Dendritic cell treated with granulocyte-macrophage colony-stimulating factor and Interleukin-4, amounts not matched to agents 40 ng/mL and 50 ng/mL, for 4 days (primary cell): ENCODE measurements around the gene DHRS7.

ENCODE experiments used
- H3K27ac Mint-ChIP-seq: one replicate; pipeline ENCODE4 v1.8.0; 2022; ENCODE audit warnings: mild to moderate bottlenecking, mixed read lengths
- H3K27me3 Mint-ChIP-seq: one replicate; pipeline ENCODE4 v1.8.0; 2022; ENCODE audit warnings: mild to moderate bottlenecking, mixed read lengths
- H3K36me3 Mint-ChIP-seq: one replicate; pipeline ENCODE4 v1.8.0; 2022; ENCODE audit warnings: low read depth, mixed read lengths
- H3K4me1 Mint-ChIP-seq: one replicate; pipeline ENCODE4 v1.8.0; 2022; ENCODE audit warnings: low read depth, mixed read lengths
- H3K4me3 Mint-ChIP-seq: one replicate; pipeline ENCODE4 v1.8.0; 2022; ENCODE audit warnings: mild to moderate bottlenecking, moderate library complexity, mixed read lengths
- H3K9me3 Mint-ChIP-seq: one replicate; pipeline ENCODE4 v1.8.0; 2022; ENCODE audit warnings: mixed read lengths
- intact Hi-C: fragments of 100-400 bp; cut with micrococcal nuclease; formaldehyde crosslinking; loops from one replicate; pipeline ENCODE4 v1.15.0; 2022

DHRS7 gene

DNA sequence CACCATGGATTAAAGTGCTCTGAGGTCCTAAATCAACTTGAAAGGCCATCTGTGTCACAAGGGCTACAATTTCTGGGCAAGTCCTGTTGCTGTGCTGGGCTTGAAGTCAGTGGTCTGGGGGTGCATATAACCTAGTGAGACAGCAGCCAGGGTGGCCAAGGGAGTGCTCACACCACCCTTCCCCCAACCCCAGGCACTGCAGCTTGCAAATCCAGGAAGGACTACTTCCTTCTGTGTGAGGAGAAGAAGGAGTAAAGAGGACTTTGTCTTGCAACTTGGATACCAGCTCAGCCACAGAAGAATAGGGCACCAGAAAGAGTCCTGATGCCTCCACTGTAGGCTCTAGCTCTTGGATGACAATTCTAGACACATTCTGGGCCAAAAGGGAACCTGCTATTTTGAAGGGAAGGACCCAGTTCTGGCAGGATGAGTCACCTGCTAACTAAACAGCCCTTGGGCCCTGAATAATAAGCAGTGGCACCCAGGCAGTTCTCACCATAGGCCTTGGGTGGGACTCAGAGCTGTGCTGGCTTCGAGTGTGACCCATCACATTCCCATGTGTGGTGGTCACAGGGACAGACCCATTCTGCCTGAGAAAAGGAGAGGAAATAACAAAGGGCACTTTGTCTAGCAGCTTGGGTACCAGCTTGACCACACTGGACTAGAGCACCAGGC is 32.6 kb upstream of the DHRS7 start:
- Mint-ChIP-seq H3K4me1 (peaks cover 17% of the 10 kb centered on the region), H3K36me3 (no peaks in the 10 kb centered on the region), H3K27ac (no peak overlapping the region), H3K4me3 (no peak overlapping the region), H3K27me3 (no peaks in the 10 kb centered on the region), H3K9me3 (peaks cover 15% of the 10 kb centered on the region)
- intact Hi-C loops, result no loop called here

DNA sequence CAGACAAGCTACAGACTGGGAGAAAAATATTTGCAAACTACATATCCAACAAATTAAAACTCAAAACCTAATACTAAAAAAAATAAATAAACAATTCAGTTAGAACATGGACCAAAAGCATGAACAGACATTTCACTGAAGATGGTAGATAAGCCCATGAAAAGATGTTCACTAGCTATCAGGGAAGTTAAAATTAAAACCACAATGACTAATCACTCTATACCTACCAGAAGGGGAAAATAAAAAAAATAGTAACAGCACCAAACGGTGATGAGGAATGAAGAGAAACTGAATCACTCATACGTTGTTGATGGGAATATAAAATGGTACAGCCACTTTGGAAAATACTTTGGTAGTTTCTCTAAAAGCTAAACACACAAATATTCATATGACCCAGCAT is 31.1 kb upstream of the DHRS7 start:
- H3K36me3 Mint-ChIP-seq, result no peaks in the 10 kb centered on the region
- H3K27me3 Mint-ChIP-seq, result no peaks in the 10 kb centered on the region
- H3K4me1 Mint-ChIP-seq, result peaks cover 17% of the 10 kb centered on the region
- intact Hi-C loops, result no loop called here
- H3K27ac Mint-ChIP-seq, result no peak overlapping the region
- H3K4me3 Mint-ChIP-seq, result no peak overlapping the region
- H3K9me3 Mint-ChIP-seq, result peaks cover 15% of the 10 kb centered on the region

DNA sequence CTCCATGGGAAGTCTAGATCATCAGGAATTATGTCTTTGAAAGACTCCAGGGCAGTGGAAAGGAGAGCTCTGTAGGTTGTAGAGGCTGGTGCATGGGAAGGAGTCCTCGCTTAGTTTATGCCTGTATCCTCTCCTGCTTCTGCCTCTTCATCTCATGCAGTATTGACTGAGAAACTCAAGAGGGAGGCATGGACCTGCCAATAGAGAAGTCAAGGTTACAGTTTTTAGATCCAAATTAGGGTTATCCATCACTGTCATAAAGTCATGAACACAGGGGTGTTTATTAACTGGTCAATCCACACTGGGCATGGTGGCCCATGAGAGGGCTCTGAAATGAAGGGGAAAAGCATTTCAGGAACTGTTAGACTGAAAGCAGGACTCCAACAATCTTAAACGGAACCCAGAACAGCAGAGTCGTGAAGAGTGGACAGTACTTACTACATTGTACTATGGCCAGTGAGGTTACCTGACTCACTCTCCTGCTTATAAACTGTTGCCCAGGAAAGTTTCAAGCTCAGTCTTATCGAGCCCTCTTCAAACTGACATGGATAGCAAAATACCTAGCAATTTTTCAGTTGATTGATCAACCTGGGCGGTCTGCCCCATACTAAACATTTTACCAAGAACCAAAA is 30.1 kb upstream of the DHRS7 start:
- peaks cover 17% of the 10 kb centered on the region for H3K4me1 Mint-ChIP-seq
- intact Hi-C loops, result no loop called here
- H3K9me3 Mint-ChIP-seq, result peaks cover 14% of the 10 kb centered on the region
- no peaks in the 10 kb centered on the region for H3K36me3 Mint-ChIP-seq
- no peak overlapping the region for H3K4me3 Mint-ChIP-seq
- H3K27ac Mint-ChIP-seq, result no peak overlapping the region
- no peaks in the 10 kb centered on the region for H3K27me3 Mint-ChIP-seq

DNA sequence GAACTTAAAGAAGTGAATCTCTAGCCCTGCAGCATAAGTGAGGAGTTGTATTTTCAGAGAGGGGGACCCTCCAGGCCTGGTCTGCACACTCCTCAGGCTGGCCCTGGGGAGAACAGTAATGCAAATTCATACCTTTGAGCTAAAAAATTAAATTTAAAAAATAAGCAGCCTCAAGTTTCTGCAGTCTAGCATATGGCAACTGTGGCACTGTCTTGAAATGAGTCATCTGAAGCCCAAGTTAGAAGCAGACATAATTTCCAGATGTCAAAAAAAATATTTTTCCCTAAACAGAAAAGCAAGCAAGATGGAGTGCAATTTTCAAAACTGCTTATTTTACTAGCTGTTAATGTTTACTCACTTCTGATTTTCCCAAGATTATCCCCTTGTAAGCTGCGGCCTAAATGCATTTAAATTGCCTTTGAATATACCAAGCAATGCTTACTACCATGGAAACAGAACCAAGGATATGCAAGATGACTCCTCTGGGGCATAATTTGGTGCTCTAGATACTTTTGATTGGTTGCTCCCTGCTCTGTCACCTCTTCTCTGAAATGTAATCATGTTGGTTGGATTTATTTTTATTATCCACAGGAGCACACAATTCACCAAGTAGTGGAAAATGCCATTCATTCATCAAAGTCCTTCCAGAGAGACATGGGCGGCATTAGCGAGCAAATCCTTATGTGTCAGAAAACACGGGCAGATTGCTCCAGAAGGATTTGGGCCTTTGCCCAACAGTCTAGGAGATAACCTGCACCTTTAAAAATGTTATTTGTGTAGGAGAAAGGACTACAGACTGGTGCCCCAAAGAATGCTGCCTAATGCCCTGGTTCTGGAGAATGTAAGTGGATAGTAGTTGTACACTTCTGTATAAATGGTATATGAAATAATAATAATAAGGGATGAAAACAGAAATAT is 25.0 kb upstream of the DHRS7 start:
- H3K27ac Mint-ChIP-seq, result no peak overlapping the region
- intact Hi-C loops, result no loop called here
- H3K27me3 Mint-ChIP-seq, result no peaks in the 10 kb centered on the region
- H3K4me1 Mint-ChIP-seq, result peaks cover 5% of the 10 kb centered on the region
- H3K36me3 Mint-ChIP-seq, result no peaks in the 10 kb centered on the region
- H3K9me3 Mint-ChIP-seq, result no peaks in the 10 kb centered on the region
- H3K4me3 Mint-ChIP-seq, result no peak overlapping the region

DNA sequence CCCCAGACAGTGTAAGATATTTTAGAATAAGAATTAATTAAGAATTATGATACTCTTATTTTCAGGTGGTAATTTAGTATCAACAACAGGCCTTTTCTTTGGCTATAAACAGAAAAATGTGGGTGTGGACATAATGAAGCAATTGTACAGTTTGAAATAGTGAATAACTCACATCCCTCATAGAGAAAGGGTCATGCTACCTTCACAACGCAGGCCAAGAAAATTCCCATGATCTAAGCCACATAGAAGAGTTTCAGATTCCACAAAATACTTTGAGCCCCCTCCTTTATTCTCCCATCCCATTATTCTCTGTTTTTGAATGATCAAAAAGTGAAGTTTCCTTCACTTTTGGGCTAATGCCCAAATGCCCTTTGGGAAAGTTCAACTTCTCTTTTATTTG is 23.5 kb upstream of the DHRS7 start:
- no peaks in the 10 kb centered on the region for H3K27me3 Mint-ChIP-seq
- peaks cover 5% of the 10 kb centered on the region for H3K4me1 Mint-ChIP-seq
- no peaks in the 10 kb centered on the region for H3K36me3 Mint-ChIP-seq
- H3K9me3 Mint-ChIP-seq, result no peaks in the 10 kb centered on the region
- intact Hi-C loops, result no loop called here
- no peak overlapping the region for H3K4me3 Mint-ChIP-seq
- no peak overlapping the region for H3K27ac Mint-ChIP-seq

DNA sequence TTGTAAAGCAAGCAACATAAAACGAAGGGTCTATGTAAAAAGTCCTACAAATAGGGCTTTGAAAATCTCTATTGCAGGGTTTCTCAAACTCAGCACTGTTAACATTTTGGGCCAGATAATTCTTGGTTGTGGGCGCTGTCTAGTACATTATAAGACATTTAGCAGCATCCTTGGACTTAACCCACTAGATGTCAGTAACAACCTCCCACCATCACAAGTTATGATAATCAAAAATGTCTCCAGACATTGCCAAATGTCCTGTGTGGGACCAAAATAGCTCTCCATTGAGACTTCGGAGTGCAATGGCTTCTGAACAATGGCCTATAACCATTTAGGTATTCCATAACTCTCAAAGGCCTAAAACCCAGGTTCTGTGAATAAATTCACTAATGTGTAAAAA is 22.9 kb upstream of the DHRS7 start:
- Mint-ChIP-seq H3K4me1 (peaks cover 7% of the 10 kb centered on the region), H3K36me3 (no peaks in the 10 kb centered on the region), H3K4me3 (no peak overlapping the region), H3K27ac (no peak overlapping the region), H3K27me3 (no peaks in the 10 kb centered on the region), H3K9me3 (no peaks in the 10 kb centered on the region)
- intact Hi-C loops, result no loop called here

DNA sequence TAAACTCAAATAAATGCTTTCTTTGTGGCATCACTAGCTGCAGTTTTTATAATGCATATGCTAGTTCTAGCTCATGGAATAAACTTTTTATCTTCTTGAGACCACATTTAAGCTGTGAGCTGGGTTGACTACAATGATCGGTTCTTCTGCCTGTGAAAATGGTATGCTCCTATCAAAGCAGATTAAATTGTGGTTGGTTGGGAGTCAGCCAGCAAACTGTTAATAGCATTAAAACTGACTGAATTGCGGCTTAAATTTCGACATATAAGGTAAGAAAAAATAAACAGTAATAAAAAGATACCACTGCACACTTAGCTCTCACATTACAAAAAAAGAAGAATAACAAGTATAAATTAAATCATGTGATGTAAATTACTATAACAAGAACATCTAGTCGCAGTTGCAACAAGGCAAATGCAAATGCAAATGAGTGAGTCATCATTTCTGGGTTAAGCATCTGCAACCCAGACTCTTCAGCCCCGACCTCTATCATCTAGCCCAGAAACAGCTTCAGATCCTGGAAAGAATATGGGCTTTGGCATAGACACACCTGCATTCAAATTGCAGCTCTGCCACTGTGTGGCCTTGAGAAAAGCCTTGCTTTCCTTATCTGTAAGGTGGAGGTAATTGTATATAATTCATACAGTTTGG is 19.8 kb upstream of the DHRS7 start:
- H3K4me1 Mint-ChIP-seq, result peaks cover 11% of the 10 kb centered on the region
- no peaks in the 10 kb centered on the region for H3K9me3 Mint-ChIP-seq
- no peaks in the 10 kb centered on the region for H3K36me3 Mint-ChIP-seq
- no peak overlapping the region for H3K27ac Mint-ChIP-seq
- no peaks in the 10 kb centered on the region for H3K27me3 Mint-ChIP-seq
- intact Hi-C loops, result loop anchor here (1.0 kb wide), 2 partner anchors 121 to 220 kb away; no protein-coding TSS in a partner anchor
- no peak overlapping the region for H3K4me3 Mint-ChIP-seq

DNA sequence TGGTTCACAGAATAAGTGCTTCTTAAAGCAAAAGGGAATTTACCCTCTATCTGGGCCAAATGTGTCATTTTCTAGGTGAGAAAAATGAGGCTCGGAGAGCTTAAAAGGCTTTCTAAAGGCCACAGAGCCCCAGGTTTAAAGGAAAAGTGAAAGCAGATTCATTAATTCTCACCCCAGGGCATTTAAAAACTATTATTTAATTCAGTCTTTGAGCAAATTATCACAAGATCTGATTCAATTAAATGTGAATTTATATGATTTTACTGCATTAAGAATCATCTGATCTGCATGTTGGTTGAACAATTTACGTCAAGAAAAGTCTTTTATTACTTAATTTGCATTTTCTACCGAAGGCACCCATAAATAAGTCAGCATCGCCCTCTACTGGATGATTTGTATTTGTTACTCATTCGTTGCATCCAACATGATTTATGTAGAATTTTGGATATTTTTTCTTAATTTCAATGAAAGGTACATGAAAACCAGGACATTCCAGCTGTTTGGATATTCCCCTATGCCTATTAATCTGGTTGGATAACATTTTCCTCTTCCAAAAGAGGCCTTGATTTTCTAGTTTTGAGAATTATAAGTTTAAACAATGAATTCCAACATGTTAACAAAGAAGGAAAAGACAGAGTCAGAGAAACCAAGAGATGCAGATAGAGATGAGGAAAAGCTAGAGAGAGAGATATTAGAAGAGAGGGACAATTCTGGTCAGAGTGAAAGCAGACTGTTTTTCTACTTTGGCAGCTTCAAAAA is 19.1 kb upstream of the DHRS7 start:
- Mint-ChIP-seq H3K4me1 (peaks cover 6% of the 10 kb centered on the region), H3K4me3 (peak overlapping the region; percentile 44), H3K36me3 (no peaks in the 10 kb centered on the region), H3K27me3 (no peaks in the 10 kb centered on the region), H3K27ac (no peak overlapping the region), H3K9me3 (no peaks in the 10 kb centered on the region)
- intact Hi-C loops, result loop anchor here (1.0 kb wide), 2 partner anchors 120 to 219 kb away; no protein-coding TSS in a partner anchor

DNA sequence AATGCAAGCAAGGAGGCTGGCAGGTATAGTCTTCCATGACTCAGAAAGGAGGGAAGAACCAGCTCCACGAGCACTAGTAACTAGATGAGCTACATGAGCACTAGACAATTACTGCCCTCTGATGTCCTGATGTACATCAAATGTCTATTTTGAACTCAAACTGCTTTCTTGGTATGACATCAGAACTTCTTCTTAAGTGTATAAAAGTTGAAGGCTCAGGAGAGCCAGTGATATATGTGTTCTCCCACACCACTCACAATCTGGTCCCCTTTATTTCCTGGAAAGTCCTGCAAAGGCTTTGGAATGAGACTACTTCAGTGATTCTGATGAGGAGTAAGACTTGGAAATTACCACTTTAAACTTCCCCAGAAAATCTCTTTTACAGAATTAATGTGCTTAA is 18.5 kb upstream of the DHRS7 start:
- Mint-ChIP-seq H3K4me3 (peak overlapping the region; percentile 44), H3K9me3 (no peaks in the 10 kb centered on the region), H3K36me3 (no peaks in the 10 kb centered on the region), H3K4me1 (peaks cover 6% of the 10 kb centered on the region), H3K27ac (no peak overlapping the region), H3K27me3 (no peaks in the 10 kb centered on the region)
- intact Hi-C loops, result loop anchor here (1.0 kb wide), 2 partner anchors 119 to 218 kb away; no protein-coding TSS in a partner anchor

DNA sequence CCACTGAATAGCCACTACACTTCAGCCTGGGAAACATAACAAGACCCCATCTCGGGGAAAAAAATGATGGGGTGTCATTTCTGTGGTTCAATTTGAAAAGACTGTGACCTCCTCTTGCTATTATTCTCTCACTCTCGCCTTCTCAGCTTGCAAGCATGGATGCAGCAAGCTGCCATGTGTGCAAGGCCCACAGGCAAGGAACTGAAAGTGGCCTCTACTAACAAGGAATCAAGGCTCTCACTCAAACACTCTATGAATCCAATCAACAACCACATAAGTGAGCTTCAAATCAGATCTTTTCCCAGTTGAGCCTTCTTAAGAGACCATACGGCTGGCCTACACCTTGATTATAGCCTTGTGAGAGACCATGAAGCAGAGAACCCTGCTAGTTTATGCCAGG is 17.9 kb upstream of the DHRS7 start:
- intact Hi-C loops, result no loop called here

DNA sequence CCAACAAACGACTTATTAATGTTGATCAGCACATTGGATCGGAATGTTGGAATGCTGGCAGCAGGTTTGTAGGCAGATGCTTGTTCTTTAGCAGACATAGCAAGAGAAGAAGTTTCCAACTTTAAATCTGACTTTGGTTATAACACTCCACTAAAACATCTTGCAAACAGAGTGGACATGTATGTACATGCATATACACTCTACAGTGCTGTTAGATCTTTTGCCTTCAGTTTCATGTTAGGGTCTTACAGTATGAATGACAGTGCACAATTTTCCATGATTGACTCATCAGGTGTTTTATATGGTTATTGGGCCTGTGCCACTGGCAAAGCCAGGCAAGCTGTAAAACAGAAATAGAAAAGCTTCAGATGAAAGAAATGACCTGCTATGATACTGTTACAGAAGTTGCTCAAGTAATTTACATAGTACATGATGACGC is 14.3 kb upstream of the DHRS7 start:
- Mint-ChIP-seq H3K9me3 (no peaks in the 10 kb centered on the region), H3K27me3 (no peaks in the 10 kb centered on the region), H3K27ac (no peak overlapping the region), H3K4me3 (no peak overlapping the region), H3K36me3 (no peaks in the 10 kb centered on the region), H3K4me1 (peaks cover 18% of the 10 kb centered on the region)
- intact Hi-C loops, result no loop called here

More for the DNA sequence above, 17.9 kb upstream of the DHRS7 start:
- no peak overlapping the region for H3K27ac Mint-ChIP-seq
- H3K4me3 Mint-ChIP-seq, result no peak overlapping the region
- H3K4me1 Mint-ChIP-seq, result peaks cover 6% of the 10 kb centered on the region
- H3K27me3 Mint-ChIP-seq, result no peaks in the 10 kb centered on the region
- no peaks in the 10 kb centered on the region for H3K9me3 Mint-ChIP-seq
- H3K36me3 Mint-ChIP-seq, result no peaks in the 10 kb centered on the region

DNA sequence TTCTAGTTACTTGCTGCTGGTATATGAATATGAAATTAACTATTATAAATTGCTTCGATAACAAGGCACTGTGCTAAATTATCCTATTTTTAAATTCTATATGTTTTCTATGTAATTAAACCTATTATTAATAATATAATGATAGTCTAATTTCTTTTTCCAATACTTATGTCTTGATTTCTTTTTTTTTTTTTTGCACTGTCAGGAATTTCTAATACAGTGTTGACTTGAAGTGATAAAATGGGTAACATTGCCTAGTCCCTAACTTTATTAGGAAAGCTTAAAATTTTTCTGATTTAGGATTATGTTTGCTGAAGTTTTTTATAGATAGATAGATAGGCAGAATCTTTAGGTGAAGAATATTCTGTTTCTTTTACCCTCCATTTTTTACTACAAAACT is 13.6 kb upstream of the DHRS7 start:
- Mint-ChIP-seq H3K4me3 (no peak overlapping the region), H3K4me1 (peaks cover 22% of the 10 kb centered on the region), H3K27me3 (no peaks in the 10 kb centered on the region), H3K36me3 (no peaks in the 10 kb centered on the region), H3K27ac (no peak overlapping the region), H3K9me3 (no peaks in the 10 kb centered on the region)
- intact Hi-C loops, result no loop called here

DNA sequence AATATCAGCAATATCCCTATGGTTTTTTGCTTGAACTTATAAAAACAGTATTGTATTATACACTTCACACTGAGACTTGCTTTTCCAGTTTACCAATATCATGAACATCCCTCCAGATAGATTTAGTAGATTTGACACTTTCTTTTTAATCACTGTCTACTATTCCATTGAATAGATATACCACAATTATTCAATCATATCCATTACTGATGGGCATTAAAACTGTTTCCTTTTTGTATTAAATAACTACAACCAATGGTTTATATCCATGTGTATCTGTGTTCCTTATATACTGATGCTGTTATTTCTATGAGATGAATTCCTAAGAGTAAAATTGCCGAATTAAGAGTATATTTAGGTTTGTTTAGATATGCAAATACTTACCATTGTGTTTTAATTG is 13.0 kb upstream of the DHRS7 start:
- intact Hi-C loops, result no loop called here
- H3K9me3 Mint-ChIP-seq, result no peaks in the 10 kb centered on the region
- no peak overlapping the region for H3K4me3 Mint-ChIP-seq

More for the DNA sequence above, 13.0 kb upstream of the DHRS7 start:
- Mint-ChIP-seq H3K36me3 (no peaks in the 10 kb centered on the region), H3K27ac (no peak overlapping the region), H3K27me3 (no peaks in the 10 kb centered on the region), H3K4me1 (peaks cover 22% of the 10 kb centered on the region)
